HG02759 (cell line): Measurements from ENCODE around the gene ADCY2.
"Not testable (repeated sequence)": the region's sequence is repeated elsewhere in the genome, so short reads cannot be mapped to it uniquely, and the experiment has no call there.

Source experiments
- ATAC-seq: cut with Tn5 transposase; IDR thresholded peaks from one replicate; pipeline ENCODE4 v1.9.1; 2021; ENCODE audit warnings: mild to moderate bottlenecking, moderate library complexity; ENCODE audit not compliant: unreplicated experiment

Gene ADCY2

GRCh38 chr5:7395432-7395946, 449 bp upstream of the ADCY2 start:
- no peak for ATAC-seq

GRCh38 chr5:7396713-7397454, 946 bp downstream of the ADCY2 start:
- no peak for ATAC-seq

GRCh38 chr5:7397937-7398336, 2.0 kb downstream of the ADCY2 start:
- ATAC-seq, result no peak

- no peak for ATAC-seq
Observed at GRCh38 chr5:7398596-7399280, 2.8 kb downstream of the ADCY2 start.

GRCh38 chr5:7405277-7405676, 9.3 kb downstream of the ADCY2 start:
- no peak for ATAC-seq

- no peak for ATAC-seq
Observed at GRCh38 chr5:7410936-7411511, 15.1 kb downstream of the ADCY2 start.

- ATAC-seq, result no peak
Observed at GRCh38 chr5:7412409-7412808, 16.5 kb downstream of the ADCY2 start.

GRCh38 chr5:7415123-7415522, 19.2 kb downstream of the ADCY2 start:
- ATAC-seq, result no peak

GRCh38 chr5:7415587-7416535, 19.9 kb downstream of the ADCY2 start:
- no peak for ATAC-seq

GRCh38 chr5:7418276-7418675, 22.3 kb downstream of the ADCY2 start:
- ATAC-seq, result no peak

GRCh38 chr5:7419367-7419766, 23.4 kb downstream of the ADCY2 start:
- no peak for ATAC-seq

- ATAC-seq, result no peak
Observed at GRCh38 chr5:7419846-7420245, 23.9 kb downstream of the ADCY2 start.

GRCh38 chr5:7420510-7421280, 24.8 kb downstream of the ADCY2 start:
- no peak for ATAC-seq

- ATAC-seq, result no peak
Observed at GRCh38 chr5:7422316-7423106, 26.6 kb downstream of the ADCY2 start.

GRCh38 chr5:7423231-7423630, 27.3 kb downstream of the ADCY2 start:
- ATAC-seq, result not testable (repeated sequence)

GRCh38 chr5:7425830-7426229, 29.9 kb downstream of the ADCY2 start:
- no peak for ATAC-seq

GRCh38 chr5:7426284-7426683, 30.3 kb downstream of the ADCY2 start:
- ATAC-seq, result no peak

- ATAC-seq, result no peak
Observed at GRCh38 chr5:7434914-7435313, 39.0 kb downstream of the ADCY2 start.

GRCh38 chr5:7435503-7435902, 39.6 kb downstream of the ADCY2 start:
- no peak for ATAC-seq
